GM19240 (cell line): ENCODE measurements around the gene LRRC23.
"Not testable (repeated sequence)": the region's sequence is repeated elsewhere in the genome, so short reads cannot be mapped to it uniquely, and the experiment has no call there.

ENCODE experiments used
- DNase-seq: peaks from one replicate; pipeline ENCODE4 v3.0.0; 2011; ENCODE audit warnings: low spot score; ENCODE audit not compliant: insufficient read length

LRRC23 gene

DNA sequence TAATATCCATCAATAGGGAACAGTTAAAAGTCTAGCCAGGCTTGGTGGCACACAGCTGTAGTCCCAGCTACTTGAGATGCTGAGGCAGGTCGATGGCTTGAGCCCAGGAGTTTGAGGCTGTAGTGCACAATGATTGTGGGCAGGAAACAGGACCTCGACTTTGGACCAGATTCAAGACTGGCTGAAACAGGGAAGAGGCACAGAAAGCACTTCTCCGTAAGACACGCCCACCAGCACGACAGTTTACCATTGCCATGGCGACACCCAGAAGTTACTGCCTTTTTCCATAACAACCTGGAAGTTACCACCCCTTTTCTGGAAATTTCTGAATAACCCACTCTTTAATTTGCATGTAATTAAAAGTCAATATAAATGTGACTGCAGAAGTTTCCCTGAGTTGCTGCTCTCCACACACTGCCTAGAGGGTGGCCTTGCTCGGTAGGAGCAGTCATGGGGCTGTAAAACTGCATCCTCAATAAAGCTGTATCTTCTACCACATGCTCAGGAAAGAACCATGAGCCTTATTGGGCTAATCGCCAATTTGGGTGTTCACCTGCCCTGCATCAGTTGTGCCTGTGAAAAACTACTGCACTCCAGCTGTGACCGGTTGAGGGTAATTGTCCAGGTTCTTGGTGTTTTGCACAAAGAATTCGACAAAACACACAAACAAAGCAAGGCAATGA, 4.6 kb upstream of the LRRC23 start:
- DNase-seq = no peak

DNA sequence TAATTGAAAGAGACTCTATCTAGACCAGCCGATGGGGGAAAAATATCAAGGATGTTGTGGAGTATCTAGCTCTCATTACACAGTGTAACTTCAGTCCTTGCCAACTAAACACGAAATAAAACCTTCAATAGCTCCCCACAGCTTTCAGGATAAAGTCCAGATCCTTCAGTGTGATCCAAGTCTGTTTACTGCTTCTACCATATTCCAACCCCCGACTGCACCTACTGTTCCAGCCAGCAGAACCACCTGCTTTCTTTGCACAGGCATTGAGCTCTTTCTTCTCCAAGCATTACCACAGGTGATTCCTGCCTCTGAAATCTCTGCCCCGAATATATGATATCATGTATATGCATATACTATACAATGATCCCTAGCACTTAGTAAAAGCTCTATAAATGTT, 2.2 kb upstream of the LRRC23 start:
- no peak for DNase-seq

- DNase-seq = no peak
Measured at GRCh38 chr12:6903722-6904121, 900 bp upstream of the LRRC23 start.

DNA sequence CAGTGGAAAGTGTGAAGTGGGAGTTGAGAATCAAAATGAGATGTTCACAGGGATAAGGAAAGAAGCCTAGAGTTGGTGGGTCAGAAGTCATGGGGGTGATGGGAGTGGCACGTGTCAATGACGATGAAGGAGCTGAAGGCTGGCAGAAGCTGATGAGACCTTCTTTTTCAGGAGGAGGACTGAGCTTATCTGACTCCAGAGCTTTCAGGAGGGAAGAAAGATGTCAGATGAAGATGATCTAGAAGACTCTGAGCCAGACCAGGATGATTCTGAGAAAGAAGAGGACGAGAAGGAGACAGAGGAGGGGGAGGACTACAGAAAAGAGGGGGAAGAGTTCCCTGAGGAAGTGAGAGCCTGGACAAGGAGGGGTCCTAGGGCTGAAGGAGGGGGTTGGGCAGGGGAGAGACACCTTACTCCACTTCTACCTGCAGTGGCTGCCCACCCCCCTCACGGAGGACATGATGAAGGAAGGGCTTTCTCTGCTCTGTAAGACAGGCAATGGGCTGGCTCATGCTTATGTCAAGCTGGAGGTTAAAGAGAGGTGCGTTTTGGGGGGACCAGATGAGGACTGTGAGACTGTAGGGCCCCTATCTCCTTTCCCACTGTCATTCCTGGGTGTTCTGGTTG, 905 bp downstream of the LRRC23 start:
- DNase-seq = no peak

DNA sequence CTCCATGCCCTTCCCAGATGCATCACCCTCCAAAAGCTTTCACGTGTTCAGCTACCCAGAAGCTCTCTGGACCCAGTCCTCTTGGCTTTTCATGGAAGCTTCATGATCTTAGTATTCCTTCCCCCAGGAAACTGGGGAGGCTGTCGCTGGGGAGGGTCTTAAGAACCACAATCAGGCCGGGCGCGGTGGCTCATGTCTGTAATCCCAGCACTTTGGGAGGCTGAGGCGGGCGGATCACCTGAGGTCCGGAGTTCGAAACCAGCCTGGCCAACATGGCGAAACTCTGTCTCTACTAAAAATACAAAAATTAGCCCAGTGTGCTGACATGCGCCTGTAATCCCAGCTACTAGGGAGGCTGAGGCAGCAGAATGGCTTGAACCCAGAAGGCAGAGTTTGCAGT, 3.5 kb downstream of the LRRC23 start:
- not testable (repeated sequence) for DNase-seq

DNA sequence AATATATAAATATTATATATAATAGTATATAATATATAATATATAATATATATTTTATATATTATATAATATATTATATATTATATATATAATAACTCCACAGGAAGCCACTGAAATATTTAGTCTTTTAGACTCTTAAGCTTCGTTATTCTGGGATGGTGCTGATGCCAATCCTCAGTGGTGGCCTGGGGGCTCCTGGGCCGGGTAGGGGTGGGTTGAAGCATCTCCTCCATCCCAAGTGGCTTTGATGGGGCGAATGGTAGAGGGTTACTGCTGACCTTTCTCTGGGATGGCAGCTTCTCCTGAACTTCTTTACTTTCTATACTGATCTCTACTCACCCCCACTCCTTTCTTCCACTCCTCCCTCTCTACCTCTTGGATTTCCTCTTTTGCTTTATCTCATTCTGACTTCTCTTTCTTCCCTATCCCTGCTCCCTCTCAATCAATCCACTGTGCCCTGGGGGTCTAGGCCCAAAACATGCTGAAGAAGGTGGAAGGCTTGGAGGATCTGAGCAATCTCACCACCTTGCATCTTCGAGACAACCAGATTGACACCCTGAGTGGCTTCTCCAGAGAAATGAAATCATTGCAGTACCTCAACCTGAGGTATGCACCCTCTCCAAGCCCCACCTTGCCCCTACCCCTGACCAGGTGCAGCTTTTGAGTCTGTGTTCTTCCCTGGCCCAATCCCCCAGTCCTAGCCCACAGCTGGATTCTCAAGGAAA, 5.0 kb downstream of the LRRC23 start:
- no peak for DNase-seq

- no peak for DNase-seq
Measured at GRCh38 chr12:6912164-6912935, 7.7 kb downstream of the LRRC23 start.

- no peak for DNase-seq
Measured at GRCh38 chr12:6914246-6914946, 9.8 kb downstream of the LRRC23 start, which contains the start of gene ENO2. ENO2 (plus strand) TSS chr12:6914580; CDS start chr12:6915833, 1,253 bp downstream.

GRCh38 chr12:6914947-6915788, 10.5 kb downstream of the LRRC23 start:
- no peak for DNase-seq

GRCh38 chr12:6915789-6916285, 11.2 kb downstream of the LRRC23 start:
- no peak for DNase-seq

DNA sequence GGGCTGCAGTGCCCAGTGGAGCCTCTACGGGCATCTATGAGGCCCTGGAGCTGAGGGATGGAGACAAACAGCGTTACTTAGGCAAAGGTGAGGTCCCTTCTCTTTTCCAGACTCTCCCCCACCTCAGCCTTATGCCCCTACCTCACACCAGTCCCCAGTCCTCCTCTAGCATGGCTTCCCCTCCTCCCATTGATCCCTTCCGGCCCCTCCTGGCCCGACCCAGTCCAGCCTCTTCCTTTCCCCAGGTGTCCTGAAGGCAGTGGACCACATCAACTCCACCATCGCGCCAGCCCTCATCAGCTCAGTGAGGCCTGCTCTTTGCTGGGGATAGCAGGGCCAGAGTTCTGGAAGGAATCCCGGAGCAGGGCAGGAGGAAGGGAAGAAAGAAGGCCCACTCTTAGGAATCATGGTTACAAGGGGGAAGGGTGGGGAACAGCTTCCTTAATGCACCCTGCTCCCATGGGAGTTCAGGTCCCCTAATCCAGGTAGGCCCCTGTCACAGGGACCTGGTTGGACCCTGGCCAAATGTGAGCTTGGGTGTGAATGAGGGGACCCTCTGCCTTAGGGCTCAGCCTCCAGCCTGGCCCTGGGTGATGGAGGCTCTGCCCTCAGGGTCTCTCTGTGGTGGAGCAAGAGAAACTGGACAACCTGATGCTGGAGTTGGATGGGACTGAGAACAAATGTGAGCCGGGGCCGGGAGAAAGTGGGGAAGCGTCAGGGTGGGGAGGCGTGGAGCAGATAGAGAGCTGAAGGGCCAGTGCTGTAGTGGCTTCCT, 12.0 kb downstream of the LRRC23 start:
- no peak for DNase-seq

DNA sequence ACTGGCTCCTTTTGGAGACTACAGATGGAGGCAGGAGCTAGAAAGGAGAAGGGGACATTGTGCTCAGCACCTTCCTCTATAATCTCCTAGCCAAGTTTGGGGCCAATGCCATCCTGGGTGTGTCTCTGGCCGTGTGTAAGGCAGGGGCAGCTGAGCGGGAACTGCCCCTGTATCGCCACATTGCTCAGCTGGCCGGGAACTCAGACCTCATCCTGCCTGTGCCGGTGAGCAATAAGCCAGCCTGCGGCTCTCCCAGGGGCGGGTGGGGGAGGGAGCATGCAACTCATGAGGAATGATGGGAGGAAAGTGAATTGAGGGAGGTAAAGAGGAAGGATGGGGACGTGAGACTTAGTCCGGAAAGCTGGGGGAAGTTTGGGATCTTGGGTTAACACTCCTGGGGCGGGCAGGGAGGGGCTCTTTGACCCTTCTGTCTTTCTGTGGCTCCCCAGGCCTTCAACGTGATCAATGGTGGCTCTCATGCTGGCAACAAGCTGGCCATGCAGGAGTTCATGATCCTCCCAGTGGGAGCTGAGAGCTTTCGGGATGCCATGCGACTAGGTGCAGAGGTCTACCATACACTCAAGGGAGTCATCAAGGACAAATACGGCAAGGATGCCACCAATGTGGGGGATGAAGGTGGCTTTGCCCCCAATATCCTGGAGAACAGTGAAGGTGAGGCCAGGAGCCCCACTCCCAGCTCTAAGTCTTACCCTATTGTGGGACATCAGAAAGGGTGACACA, 13.0 kb downstream of the LRRC23 start:
- no peak for DNase-seq

DNA sequence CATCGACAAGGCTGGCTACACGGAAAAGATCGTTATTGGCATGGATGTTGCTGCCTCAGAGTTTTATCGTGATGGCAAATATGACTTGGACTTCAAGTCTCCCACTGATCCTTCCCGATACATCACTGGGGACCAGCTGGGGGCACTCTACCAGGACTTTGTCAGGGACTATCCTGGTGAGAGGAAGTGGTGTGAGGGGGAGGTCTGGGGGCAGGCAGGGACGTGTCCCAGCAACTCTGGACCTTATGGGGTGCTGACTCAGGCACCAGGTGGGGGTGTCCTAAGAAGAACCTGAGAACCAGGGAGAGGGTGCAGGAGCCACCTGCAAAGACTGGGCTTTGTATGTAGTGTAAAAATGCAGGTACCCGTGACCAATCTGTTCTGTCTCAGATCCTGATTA, 15.0 kb downstream of the LRRC23 start:
- no peak for DNase-seq

- DNase-seq = no peak
Measured at GRCh38 chr12:6921539-6921938, 16.9 kb downstream of the LRRC23 start.

- DNase-seq = no peak
Measured at GRCh38 chr12:6921996-6922946, 17.6 kb downstream of the LRRC23 start.

DNA sequence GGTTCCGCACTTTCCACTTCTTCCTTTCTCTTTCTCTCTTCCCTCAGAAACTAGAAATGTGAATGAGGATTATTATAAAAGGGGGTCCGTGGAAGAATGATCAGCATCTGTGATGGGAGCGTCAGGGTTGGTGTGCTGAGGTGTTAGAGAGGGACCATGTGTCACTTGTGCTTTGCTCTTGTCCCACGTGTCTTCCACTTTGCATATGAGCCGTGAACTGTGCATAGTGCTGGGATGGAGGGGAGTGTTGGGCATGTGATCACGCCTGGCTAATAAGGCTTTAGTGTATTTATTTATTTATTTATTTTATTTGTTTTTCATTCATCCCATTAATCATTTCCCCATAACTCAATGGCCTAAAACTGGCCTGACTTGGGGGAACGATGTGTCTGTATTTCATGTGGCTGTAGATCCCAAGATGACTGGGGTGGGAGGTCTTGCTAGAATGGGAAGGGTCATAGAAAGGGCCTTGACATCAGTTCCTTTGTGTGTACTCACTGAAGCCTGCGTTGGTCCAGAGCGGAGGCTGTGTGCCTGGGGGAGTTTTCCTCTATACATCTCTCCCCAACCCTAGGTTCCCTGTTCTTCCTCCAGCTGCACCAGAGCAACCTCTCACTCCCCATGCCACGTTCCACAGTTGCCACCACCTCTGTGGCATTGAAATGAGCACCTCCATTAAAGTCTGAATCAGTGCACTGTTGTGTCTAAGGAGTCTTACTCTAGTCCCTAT, 18.5 kb downstream of the LRRC23 start:
- DNase-seq = no peak

DNA sequence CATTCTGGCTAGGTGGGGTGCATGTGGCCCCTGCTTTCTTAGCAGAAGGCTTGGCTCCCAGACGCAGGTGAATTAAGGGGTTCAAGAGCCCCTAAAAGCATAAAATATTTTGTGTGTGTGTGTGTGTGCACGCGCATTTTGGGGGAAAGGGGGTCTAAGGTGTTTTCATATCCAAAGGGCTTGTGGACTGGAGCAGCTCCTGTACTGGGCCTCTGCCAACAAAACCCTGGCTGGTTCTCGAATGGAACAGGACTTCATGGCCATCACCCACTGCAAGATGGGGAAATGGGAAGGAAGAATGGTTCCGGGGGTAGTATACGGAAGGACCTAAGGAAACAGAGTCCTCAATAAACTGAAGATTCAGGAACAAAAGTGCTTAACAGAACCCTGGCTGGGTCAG, 19.2 kb downstream of the LRRC23 start:
- DNase-seq = no peak
